Stimulated activated naive CD8-positive, alpha-beta T cell treated with anti-CD3 and anti-CD28 coated beads, Interleukin-15, Interleukin-2, amounts not matched to agents 100 ng/mL and 50 ng/mL, for 24 hours (primary cell): Measurements from ENCODE around the gene ZNG1B.
A peak's percentile ranks its signal among the peaks of the same experiment; 100 is the strongest.
"Not testable (repeated sequence)": the region's sequence is repeated elsewhere in the genome, so short reads cannot be mapped to it uniquely, and the experiment has no call there.

Experiments used
- H3K27ac Mint-ChIP-seq: one replicate; pipeline ENCODE4 v1.8.0; 2021; ENCODE audit warnings: mild to moderate bottlenecking, mixed read lengths
- H3K27me3 Mint-ChIP-seq: one replicate; pipeline ENCODE4 v1.8.0; 2021; ENCODE audit warnings: mixed read lengths
- H3K36me3 Mint-ChIP-seq: one replicate; pipeline ENCODE4 v1.8.0; 2021; ENCODE audit warnings: low read depth, mixed read lengths
- H3K4me1 Mint-ChIP-seq: one replicate; pipeline ENCODE4 v1.8.0; 2021; ENCODE audit warnings: low read depth, mixed read lengths
- H3K4me3 Mint-ChIP-seq: one replicate; pipeline ENCODE4 v1.8.0; 2021; ENCODE audit warnings: mild to moderate bottlenecking, mixed read lengths
- H3K9me3 Mint-ChIP-seq: one replicate; pipeline ENCODE4 v1.8.0; 2021; ENCODE audit warnings: mixed read lengths

ZNG1B gene

GRCh38 chr2:113437508-113438465, at the start of gene ZNG1B:
Gene ZNG1B (plus strand): TSS chr2:113437691. CDS start chr2:113437869, 178 bp downstream.
- H3K36me3 Mint-ChIP-seq, H3K9me3 Mint-ChIP-seq, H3K27me3 Mint-ChIP-seq: not testable (repeated sequence)
- Mint-ChIP-seq H3K4me1 (peaks cover 12% of the 10 kb centered on the region), H3K27ac (peak within 1 kb of the TSS; percentile 98), H3K4me3 (peak within 1 kb of the TSS; percentile 96)

GRCh38 chr2:113390124-113390849, 47.2 kb upstream of the ZNG1B start:
- Mint-ChIP-seq H3K4me3 (peak overlapping the region; percentile 77), H3K4me1 (peaks cover 16% of the 10 kb centered on the region), H3K9me3 (no peaks in the 10 kb centered on the region), H3K27me3 (no peaks in the 10 kb centered on the region), H3K27ac (peak overlapping the region; percentile 84), H3K36me3 (no peaks in the 10 kb centered on the region)

GRCh38 chr2:113391073-113391472, 46.4 kb upstream of the ZNG1B start:
- Mint-ChIP-seq H3K4me3 (no peak overlapping the region), H3K27me3 (no peaks in the 10 kb centered on the region), H3K36me3 (no peaks in the 10 kb centered on the region), H3K4me1 (peaks cover 16% of the 10 kb centered on the region), H3K9me3 (no peaks in the 10 kb centered on the region), H3K27ac (no peak overlapping the region)

- Mint-ChIP-seq H3K36me3 (no peaks in the 10 kb centered on the region), H3K27ac (no peak overlapping the region), H3K27me3 (peaks cover 14% of the 10 kb centered on the region), H3K9me3 (no peaks in the 10 kb centered on the region), H3K4me3 (peak overlapping the region; percentile 6), H3K4me1 (peaks cover 4% of the 10 kb centered on the region)
Measured at GRCh38 chr2:113406114-113406513, 31.4 kb upstream of the ZNG1B start.

GRCh38 chr2:113407446-113408099, 29.9 kb upstream of the ZNG1B start:
- H3K9me3 Mint-ChIP-seq, result no peaks in the 10 kb centered on the region
- H3K36me3 Mint-ChIP-seq, result no peaks in the 10 kb centered on the region
- no peak overlapping the region for H3K27ac Mint-ChIP-seq
- H3K4me1 Mint-ChIP-seq, result peaks cover 4% of the 10 kb centered on the region
- no peak overlapping the region for H3K4me3 Mint-ChIP-seq
- H3K27me3 Mint-ChIP-seq, result peaks cover 14% of the 10 kb centered on the region

- H3K27ac Mint-ChIP-seq, H3K4me3 Mint-ChIP-seq, H3K9me3 Mint-ChIP-seq, H3K27me3 Mint-ChIP-seq, H3K4me1 Mint-ChIP-seq, H3K36me3 Mint-ChIP-seq: not testable (repeated sequence)
Measured at GRCh38 chr2:113411725-113412352, 25.7 kb upstream of the ZNG1B start.

GRCh38 chr2:113412774-113413173, 24.7 kb upstream of the ZNG1B start:
- H3K9me3 Mint-ChIP-seq, H3K36me3 Mint-ChIP-seq, H3K4me1 Mint-ChIP-seq, H3K27ac Mint-ChIP-seq, H3K4me3 Mint-ChIP-seq, H3K27me3 Mint-ChIP-seq: not testable (repeated sequence)

GRCh38 chr2:113431773-113432172, 5.7 kb upstream of the ZNG1B start:
- H3K4me1 Mint-ChIP-seq, H3K27me3 Mint-ChIP-seq, H3K9me3 Mint-ChIP-seq, H3K27ac Mint-ChIP-seq, H3K4me3 Mint-ChIP-seq, H3K36me3 Mint-ChIP-seq: not testable (repeated sequence)

- H3K4me1 Mint-ChIP-seq, H3K4me3 Mint-ChIP-seq, H3K36me3 Mint-ChIP-seq, H3K9me3 Mint-ChIP-seq, H3K27me3 Mint-ChIP-seq, H3K27ac Mint-ChIP-seq: not testable (repeated sequence)
Measured at GRCh38 chr2:113433468-113433867, 4.0 kb upstream of the ZNG1B start.

- H3K27me3 Mint-ChIP-seq, H3K4me3 Mint-ChIP-seq, H3K27ac Mint-ChIP-seq, H3K36me3 Mint-ChIP-seq, H3K9me3 Mint-ChIP-seq, H3K4me1 Mint-ChIP-seq: not testable (repeated sequence)
Measured at GRCh38 chr2:113465770-113466169, 28.3 kb downstream of the ZNG1B start.

GRCh38 chr2:113476688-113477368, 39.3 kb downstream of the ZNG1B start:
- not testable (repeated sequence) for H3K27ac Mint-ChIP-seq, H3K9me3 Mint-ChIP-seq, H3K4me1 Mint-ChIP-seq, H3K27me3 Mint-ChIP-seq
- H3K36me3 Mint-ChIP-seq, result peaks cover 10% of the 10 kb centered on the region
- peak overlapping the region; percentile 20 for H3K4me3 Mint-ChIP-seq

- H3K9me3 Mint-ChIP-seq, H3K36me3 Mint-ChIP-seq, H3K27ac Mint-ChIP-seq, H3K27me3 Mint-ChIP-seq, H3K4me3 Mint-ChIP-seq, H3K4me1 Mint-ChIP-seq: not testable (repeated sequence)
Measured at GRCh38 chr2:113496527-113496926, 59.0 kb downstream of the ZNG1B start.

GRCh38 chr2:113498365-113498764, 60.9 kb downstream of the ZNG1B start, which contains the start of gene FOXD4L1:
Gene FOXD4L1 (plus strand): TSS chr2:113498665. CDS start chr2:113499257, 592 bp downstream.
- H3K4me3 Mint-ChIP-seq, H3K9me3 Mint-ChIP-seq, H3K27ac Mint-ChIP-seq, H3K36me3 Mint-ChIP-seq, H3K4me1 Mint-ChIP-seq: not testable (repeated sequence)
- H3K27me3 Mint-ChIP-seq, result peaks cover 16% of the 10 kb centered on the region
